KBM-7 (cell line): Measurements from ENCODE around the gene HOOK1.
"Not testable (repeated sequence)": the region's sequence is repeated elsewhere in the genome, so short reads cannot be mapped to it uniquely, and the experiment has no call there.

ENCODE experiments used
- DNase-seq: peaks from one replicate; pipeline ENCODE4 v3.0.0-alpha.2; 2015
- in situ Hi-C: fragments of 300-500 bp; cut with MboI; formaldehyde crosslinking; loops from 2 replicates; pipeline ENCODE4 v1.14.3; 2020; ENCODE audit warnings: low sequenced_read_pairs, low pct_unique_long_range_greater_than_20kb, mixed read lengths

HOOK1 gene

DNA sequence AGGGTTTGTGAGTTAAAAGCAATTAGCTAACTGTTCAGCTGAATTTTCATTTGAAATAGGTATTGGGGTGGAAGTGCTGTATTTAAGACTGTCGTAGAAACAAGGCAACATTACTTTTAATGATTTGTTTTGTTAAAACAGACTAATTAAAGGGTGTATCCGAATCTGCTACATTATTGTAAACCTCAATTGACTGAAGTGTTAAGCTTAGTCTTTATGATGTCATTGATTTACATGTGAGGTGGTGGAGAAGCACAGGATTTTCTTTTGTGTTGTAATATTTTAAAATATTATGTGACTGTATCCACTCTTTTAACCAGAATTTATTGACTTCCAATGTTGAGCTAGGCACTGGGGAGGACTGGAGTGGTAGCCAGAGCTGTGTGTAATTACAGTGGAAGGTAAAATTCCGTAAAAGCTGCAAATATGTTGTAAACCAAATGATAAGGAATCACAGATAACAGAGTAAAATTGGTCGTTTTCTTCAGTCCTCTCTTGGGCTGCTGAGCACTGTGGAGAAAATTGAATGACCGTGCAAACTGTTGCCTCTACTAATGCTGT, 1.6 kb downstream of the HOOK1 start:
- no peak for DNase-seq
- in situ Hi-C loops: no loop called here

GRCh38 chr1:59819566-59820438, 5.1 kb downstream of the HOOK1 start:
- in situ Hi-C loops: no loop called here
- no peak for DNase-seq

DNA sequence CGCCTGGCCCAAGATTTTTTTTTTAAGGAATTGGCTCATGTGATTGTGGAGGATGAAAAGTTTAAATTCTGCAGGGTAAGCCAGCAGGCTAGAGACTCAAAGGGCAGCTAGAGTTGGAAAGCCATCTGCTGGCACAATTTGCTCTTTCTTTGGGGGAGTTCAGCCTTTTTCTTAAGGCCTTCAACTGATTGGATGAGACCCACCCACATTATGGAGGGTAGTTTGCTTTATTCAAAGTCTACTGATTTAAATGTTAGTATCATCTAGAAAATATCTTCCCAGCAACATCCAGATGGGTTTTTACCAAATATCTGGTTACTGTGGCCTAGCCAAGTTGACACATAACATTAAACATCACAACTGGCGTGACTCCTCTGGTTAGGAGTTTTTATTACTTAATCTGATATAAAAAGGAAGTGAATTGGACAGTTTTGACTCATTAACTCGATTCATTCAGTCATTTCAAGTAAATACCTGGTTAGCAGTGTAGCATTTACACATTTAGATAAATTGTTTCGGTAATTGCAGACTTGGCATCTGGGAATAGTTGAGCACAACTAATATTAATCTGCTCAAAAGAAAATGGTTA, 12.4 kb downstream of the HOOK1 start:
- DNase-seq: no peak
- in situ Hi-C loops: no loop called here

- in situ Hi-C loops: no loop called here
These were observed 13.4 kb downstream of the HOOK1 start for GRCh38 chr1:59828160-59828559.

DNA sequence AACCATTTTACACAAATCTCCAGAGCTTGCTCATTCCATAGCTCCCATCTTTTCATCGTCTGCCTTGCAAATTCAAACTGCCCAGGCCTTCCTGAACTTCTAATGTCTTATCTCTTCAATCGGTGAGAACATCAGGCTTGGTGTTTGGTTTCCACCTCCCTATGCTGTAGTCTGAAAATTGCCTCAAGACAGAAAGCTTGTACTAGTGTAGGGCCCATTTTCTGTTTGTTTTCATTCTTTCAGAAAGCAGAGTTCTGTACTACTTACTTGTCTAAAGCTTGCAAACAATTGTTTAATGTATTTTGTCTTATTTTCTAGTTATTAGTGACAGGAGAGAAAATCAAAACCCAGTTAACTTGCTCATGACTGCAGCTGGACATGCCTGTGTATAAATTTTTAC, 16.8 kb downstream of the HOOK1 start:
- DNase-seq: no peak

More at GRCh38 chr1:59828160-59828559, 13.4 kb downstream of the HOOK1 start:
- DNase-seq: no peak

GRCh38 chr1:59833022-59833421, 18.3 kb downstream of the HOOK1 start:
- in situ Hi-C loops: no loop called here

More for the DNA sequence above, 16.8 kb downstream of the HOOK1 start:
- in situ Hi-C loops: no loop called here

DNA sequence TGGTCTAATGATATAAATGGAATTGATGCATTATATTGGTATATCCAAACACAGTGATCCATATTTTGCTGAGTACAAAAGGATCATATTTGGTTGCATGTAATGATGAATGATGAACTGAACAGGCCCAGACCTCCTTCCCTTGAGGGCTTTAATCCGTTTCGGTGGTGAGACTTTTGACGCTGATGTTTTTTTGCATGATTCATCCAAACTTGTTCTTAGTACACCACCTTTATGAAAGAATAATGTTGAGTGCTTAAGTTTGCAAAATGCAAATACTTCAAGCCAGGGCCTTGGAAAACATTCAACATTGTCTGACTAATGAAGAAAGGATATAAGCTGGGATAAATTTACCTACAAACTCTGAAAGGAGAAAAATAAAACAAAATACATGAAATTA, 19.2 kb downstream of the HOOK1 start:
- no peak for DNase-seq
- in situ Hi-C loops: no loop called here

More at GRCh38 chr1:59833022-59833421, 18.3 kb downstream of the HOOK1 start:
- DNase-seq: no peak

- DNase-seq, in situ Hi-C loops: not testable (repeated sequence)
These were observed 23.1 kb downstream of the HOOK1 start for GRCh38 chr1:59837857-59838256.

- in situ Hi-C loops: no loop called here
- DNase-seq: no peak
These were observed 30.3 kb downstream of the HOOK1 start for GRCh38 chr1:59845091-59845490.

- in situ Hi-C loops: no loop called here
- DNase-seq: no peak
These were observed 31.6 kb downstream of the HOOK1 start for GRCh38 chr1:59846209-59846894.

- DNase-seq: no peak
- in situ Hi-C loops: no loop called here
These were observed 32.1 kb downstream of the HOOK1 start for GRCh38 chr1:59846895-59847282.

- no peak for DNase-seq
- in situ Hi-C loops: no loop called here
These were observed 37.4 kb downstream of the HOOK1 start for GRCh38 chr1:59852117-59852516.

DNA sequence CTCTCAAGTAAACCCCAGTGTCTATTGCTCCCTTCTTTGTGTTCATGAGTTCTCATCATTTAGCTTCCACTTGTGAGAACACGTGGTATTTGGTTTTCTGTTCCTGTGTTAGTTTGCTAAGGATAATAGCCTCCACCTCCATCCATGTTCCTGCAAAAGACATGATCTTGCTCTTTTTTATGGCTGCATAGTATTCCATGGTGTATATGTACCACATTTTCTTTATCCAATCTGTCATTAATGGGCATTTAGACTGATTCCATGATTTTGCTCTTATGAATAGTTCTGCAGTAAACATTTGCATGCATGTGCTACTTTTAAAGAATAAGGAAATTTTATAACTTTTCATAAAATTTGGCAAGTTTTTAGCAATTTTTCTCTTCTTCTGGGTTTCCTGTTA, 40.5 kb downstream of the HOOK1 start:
- in situ Hi-C loops, DNase-seq: not testable (repeated sequence)

GRCh38 chr1:59856725-59857338, 42.1 kb downstream of the HOOK1 start:
- in situ Hi-C loops: no loop called here
- no peak for DNase-seq

DNA sequence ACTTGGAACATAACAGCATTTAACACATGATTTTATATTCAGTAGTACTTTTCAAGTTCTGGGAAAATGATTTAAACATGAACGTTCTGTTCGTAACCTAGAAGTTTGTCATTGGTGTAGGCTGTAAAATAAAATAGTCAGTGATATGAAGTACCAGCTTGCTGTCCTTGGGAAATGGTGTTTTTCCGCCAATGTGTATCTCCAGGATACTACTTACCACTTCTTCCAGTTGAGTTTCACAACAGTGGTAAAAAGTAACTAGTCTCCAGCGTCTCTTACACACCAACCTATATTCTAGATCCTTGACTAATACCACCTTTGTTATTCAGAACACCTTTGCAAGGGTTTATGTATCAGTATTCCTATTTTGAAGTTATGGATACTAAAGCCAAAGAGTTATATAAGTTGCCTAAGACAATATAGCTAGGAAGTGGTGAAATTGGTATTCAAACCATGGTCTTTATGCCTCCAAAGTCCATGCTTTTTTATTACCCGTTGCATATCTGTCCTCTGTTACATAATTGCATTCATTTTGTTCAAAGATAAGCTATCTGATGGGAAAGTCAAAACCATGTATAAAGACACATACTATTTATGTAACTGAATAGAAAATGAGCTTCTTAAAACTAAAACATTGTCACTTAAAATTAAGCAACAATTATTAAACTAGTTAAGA, 43.1 kb downstream of the HOOK1 start:
- no peak for DNase-seq
- in situ Hi-C loops: no loop called here

DNA sequence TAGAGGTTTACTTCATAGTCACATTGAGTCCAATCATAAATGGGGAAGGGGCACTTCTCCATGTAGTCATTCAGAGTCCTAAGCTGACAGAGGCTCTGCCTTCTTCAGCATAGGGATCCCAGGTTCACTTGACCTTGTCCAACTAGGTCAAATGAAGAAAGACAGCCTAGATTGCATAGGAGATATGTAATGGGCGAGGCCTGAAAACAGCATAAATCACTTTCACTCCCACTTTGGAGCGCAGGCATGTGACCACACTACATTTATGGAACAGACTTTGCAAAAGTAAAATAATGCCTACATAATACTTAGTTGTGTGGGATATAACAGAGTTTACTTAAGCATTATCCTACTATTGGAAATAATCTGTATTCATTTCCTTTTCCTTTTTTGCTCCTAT, 51.7 kb downstream of the HOOK1 start:
- in situ Hi-C loops: no loop called here
- no peak for DNase-seq

- DNase-seq: no peak
- in situ Hi-C loops: no loop called here
These were observed 57.0 kb downstream of the HOOK1 start for GRCh38 chr1:59871746-59872145.

GRCh38 chr1:59877108-59877682, 62.4 kb downstream of the HOOK1 start:
- DNase-seq: no peak

GRCh38 chr1:59878370-59878769, 63.6 kb downstream of the HOOK1 start:
- in situ Hi-C loops: no loop called here
- no peak for DNase-seq

More at GRCh38 chr1:59877108-59877682, 62.4 kb downstream of the HOOK1 start:
- in situ Hi-C loops: no loop called here
